H1 (cell line): ENCODE data around the gene OLFML2A. TPM values are rescaled to one million over a fixed set of nuclear protein-coding genes. Genes with fewer than 3 reads are reported as not detected.

ENCODE experiments used
- CTCF ChIA-PET: fragments of 300-600 bp; sonication (Branson Sonifier 250); formaldehyde crosslinking; loops from one replicate; lab custom pipeline; 2021; ENCODE audit not compliant: partially characterized antibody; lab: Charles Lee
- POLR2A ChIA-PET: fragments of 300-600 bp; sonication (Branson Sonifier 250); formaldehyde crosslinking; loops from one replicate; lab custom pipeline; 2021; ENCODE audit warnings: inconsistent platforms; ENCODE audit not compliant: partially characterized antibody; lab: Charles Lee
- DNase-seq, 2 experiments: peaks; one replicate each; pipeline versions ENCODE4 v3.0.0 to v3.0.0-alpha.2; 2010 to 2022; ENCODE audit warnings: low spot score in 2 of 2, low read depth in 1 of 2, mixed read lengths in 1 of 2
- FAIRE-seq: peaks from 2 replicates; lab custom pipeline; 2011; peaks lifted over from hg19 to GRCh38; lab: Jason Lieb, UNC
- H2AFZ ChIP-seq: 2 replicates; pipeline ENCODE4 v1.8.1; 2012; ENCODE audit warnings: low read length, inconsistent platforms
- H2AK5ac ChIP-seq: 2 replicates; pipeline ENCODE4 v1.6.1; 2013; ENCODE audit warnings: low read depth, low read length
- H2BK120ac ChIP-seq: replicated peaks from 2 replicates; pipeline ENCODE3; 2013; ENCODE audit warnings: low read depth, low read length, inconsistent platforms
- H2BK12ac ChIP-seq: 2 replicates; pipeline ENCODE4 v1.6.1; 2013; ENCODE audit warnings: low read depth, low read length
- H2BK15ac ChIP-seq: 2 replicates; pipeline ENCODE4 v1.6.1; 2013; ENCODE audit warnings: low read length
- H2BK20ac ChIP-seq: 2 replicates; pipeline ENCODE4 v1.6.1; 2013; ENCODE audit warnings: low read length
- H2BK5ac ChIP-seq: 2 replicates; pipeline ENCODE4 v1.6.1; 2013; ENCODE audit warnings: low read depth, low read length
- H3K14ac ChIP-seq: 2 replicates; pipeline ENCODE4 v1.6.1; 2013; ENCODE audit warnings: inconsistent platforms; ENCODE audit not compliant: insufficient read length
- H3K18ac ChIP-seq: 2 replicates; pipeline ENCODE4 v1.6.1; 2013; ENCODE audit warnings: low read length; ENCODE audit errors: extremely low read depth
- H3K23ac ChIP-seq: 2 replicates; pipeline ENCODE4 v1.6.1; 2013; ENCODE audit warnings: inconsistent platforms; ENCODE audit not compliant: insufficient read length
- H3K23me2 ChIP-seq: 2 replicates; pipeline ENCODE4 v1.6.1; 2013; ENCODE audit warnings: low read depth, low read length
- H3K27ac ChIP-seq: 2 replicates; pipeline ENCODE4 v1.6.1; 2011; ENCODE audit warnings: low read depth, low read length, inconsistent platforms
- H3K27me3 ChIP-seq, 4 experiments: replicated peaks in 1 of 4; 1 replicate in 1 of 4; 2 replicates in 3 of 4; pipeline versions ENCODE4 v1.6.1 to v1.8.1; 2011 to 2013; ENCODE audit warnings: low read length in 3 of 4, mild to moderate bottlenecking in 3 of 4, inconsistent platforms in 2 of 4, mixed read lengths in 2 of 4, moderate library complexity in 1 of 4; ENCODE audit not compliant: control insufficient read depth in 3 of 4, insufficient read depth in 3 of 4; ENCODE audit errors: extremely low read depth in 1 of 4
- H3K36me3 ChIP-seq, 4 experiments: 2 replicates each; pipeline versions ENCODE4 v1.6.1 to v1.8.1; 2011 to 2013; ENCODE audit warnings: mild to moderate bottlenecking in 4 of 4, low read length in 3 of 4, moderate library complexity in 2 of 4, control low read depth in 1 of 4, inconsistent platforms in 1 of 4; ENCODE audit not compliant: insufficient read depth in 4 of 4, control insufficient read depth in 2 of 4
- H3K4ac ChIP-seq: replicated peaks from 2 replicates; pipeline ENCODE3; 2013; ENCODE audit warnings: low read length, low read depth, mixed read lengths, inconsistent platforms; ENCODE audit not compliant: insufficient read length
- H3K4me1 ChIP-seq, 4 experiments: replicated peaks in 1 of 4; 1 replicate in 1 of 4; 2 replicates in 3 of 4; pipeline versions ENCODE4 v1.6.1 to v1.8.1; 2011 to 2013; ENCODE audit warnings: low read length in 3 of 4, inconsistent platforms in 2 of 4, mixed read lengths in 1 of 4; ENCODE audit not compliant: insufficient read depth in 4 of 4, control insufficient read depth in 3 of 4
- H3K4me2 ChIP-seq, 2 experiments: 2 replicates each; pipeline versions ENCODE4 v1.6.1 to v1.8.1; 2011 to 2013; ENCODE audit warnings: low read depth in 2 of 2, low read length in 2 of 2, control low read depth in 1 of 2, inconsistent platforms in 1 of 2, mild to moderate bottlenecking in 1 of 2; ENCODE audit not compliant: insufficient read depth in 1 of 2
- H3K4me3 ChIP-seq, 4 experiments: fragments of 200-600, 300-600 bp in 1 of 4; sonication (generic), shearing (Covaris generic), sonication (Bioruptor Twin) in 1 of 4; 2 replicates each; pipeline versions ENCODE4 v1.5.1 to v1.8.1; 2011 to 2016; ENCODE audit warnings: low read length in 4 of 4, low read depth in 3 of 4, control low read depth in 2 of 4, inconsistent platforms in 2 of 4, mild to moderate bottlenecking in 2 of 4, mixed read lengths in 1 of 4, moderate library complexity in 1 of 4; ENCODE audit not compliant: insufficient read depth in 2 of 4; ENCODE audit errors: extremely low read depth in 1 of 4
- H3K56ac ChIP-seq: replicated peaks from 2 replicates; pipeline ENCODE3; 2013; ENCODE audit warnings: low read depth, mild to moderate bottlenecking, mixed read lengths, low read length, inconsistent platforms; ENCODE audit not compliant: insufficient read length
- H3K79me1 ChIP-seq: 2 replicates; pipeline ENCODE4 v1.6.1; 2013; ENCODE audit warnings: low read depth, low read length, control low read depth
- H3K79me2 ChIP-seq, 2 experiments: 2 replicates each; pipeline versions ENCODE4 v1.6.1 to v1.8.1; 2012 to 2013; ENCODE audit warnings: low read length in 2 of 2, mild to moderate bottlenecking in 2 of 2, inconsistent platforms in 1 of 2; ENCODE audit not compliant: insufficient read depth in 2 of 2, control insufficient read depth in 1 of 2
- H3K9ac ChIP-seq, 4 experiments: replicated peaks in 1 of 4; 1 replicate in 1 of 4; 2 replicates in 3 of 4; pipeline versions ENCODE4 v1.6.1 to v1.8.1; 2011 to 2013; ENCODE audit warnings: low read depth in 3 of 4, low read length in 3 of 4, control low read depth in 2 of 4, mild to moderate bottlenecking in 2 of 4, moderate library complexity in 2 of 4, inconsistent platforms in 1 of 4; ENCODE audit errors: extremely low read depth in 1 of 4
- H3K9me3 ChIP-seq, 2 experiments: 2 replicates each; pipeline versions ENCODE4 v1.6.1 to v1.8.1; 2012 to 2013; ENCODE audit warnings: mild to moderate bottlenecking in 2 of 2, moderate library complexity in 2 of 2, control low read depth in 1 of 2, inconsistent platforms in 1 of 2, low read depth in 1 of 2, low read length in 1 of 2, mixed read lengths in 1 of 2; ENCODE audit not compliant: insufficient read depth in 2 of 2
- H4K20me1 ChIP-seq, 2 experiments: replicated peaks in 1 of 2; 2 replicates each; pipeline versions ENCODE3 to v1.8.1; 2011 to 2013; ENCODE audit warnings: inconsistent platforms in 2 of 2, low read length in 2 of 2, mild to moderate bottlenecking in 1 of 2; ENCODE audit not compliant: insufficient read depth in 2 of 2, control insufficient read depth in 1 of 2
- H4K5ac ChIP-seq: 2 replicates; pipeline ENCODE4 v1.6.1; 2013; ENCODE audit warnings: low read length, low read depth, mixed read lengths, inconsistent platforms; ENCODE audit not compliant: insufficient read length
- H4K8ac ChIP-seq: 2 replicates; pipeline ENCODE4 v1.8.0; 2013; ENCODE audit warnings: mild to moderate bottlenecking, moderate library complexity, low read length, inconsistent platforms; ENCODE audit not compliant: insufficient read depth; ENCODE audit errors: extremely low read depth
- H4K91ac ChIP-seq: replicated peaks from 2 replicates; pipeline ENCODE3; 2013; ENCODE audit warnings: low read length, mixed read lengths, inconsistent platforms; ENCODE audit not compliant: insufficient read length
- KDM1A ChIP-seq: fragments of 200-600, 300-600 bp; sonication (generic); IDR thresholded peaks from 2 replicates; pipeline ENCODE4 v1.7.1; 2016; ENCODE audit warnings: mild to moderate bottlenecking, low read length, borderline replicate concordance
- TEAD4 ChIP-seq: IDR thresholded peaks from 2 replicates; pipeline ENCODE4 v1.6.1; 2012; ENCODE audit warnings: low read depth, low read length, inconsistent platforms, mixed read lengths
- whole genome bisulfite sequencing, 2 experiments: shearing (Covaris generic) in 1 of 2; methylation state at CpG; one replicate each; pipeline versions ENCODE4 v1.1.6 to v1.1.7; 2013 to 2015; ENCODE audit warnings: low lambda C conversion rate in 2 of 2, mixed read lengths in 2 of 2, inconsistent platforms in 1 of 2, low coverage in 1 of 2, missing lambda C conversion rate in 1 of 2; ENCODE audit not compliant: insufficient replicate concordance in 2 of 2, insufficient coverage in 1 of 2, insufficient read length in 1 of 2; ENCODE audit errors: extremely low coverage in 1 of 2, missing lambda C conversion rate in 1 of 2; 5-methylcytosine and 5-hydroxymethylcytosine counted together
- polyA plus RNA-seq, 7 experiments: library from polyadenylated mRNA; depleted of rRNA in 3 of 7; stranded (reverse) in 5 of 7; unstranded in 2 of 7; fragments of >200 nt in 5 of 7; fragments of 200-250 nt in 2 of 7; gene quantifications; 1 replicate in 5 of 7; 2 replicates in 1 of 7; 4 replicates in 1 of 7; pipeline versions ENCODE4 v1.2.1 to v1.2.3, GENCODE V29; 2011 to 2013; ENCODE audit warnings: missing spikeins in 2 of 7, mixed read lengths in 2 of 7
- total RNA-seq: library from RNA; stranded (reverse); fragmentation: NEBNext Ultra II Directional; extraction: Animal tissue kit (Norgen Biotek cat#: 25700); gene quantifications from 2 replicates; pipeline ENCODE4 v1.2.1, GENCODE V29; 2021

OLFML2A gene
- total and polyA plus RNA-seq, 2 of the 8 experiments (the other 6 are each of a cell fraction or from before 2014, with no cell fraction given) = 7.8 to 11.5 TPM

DNA sequence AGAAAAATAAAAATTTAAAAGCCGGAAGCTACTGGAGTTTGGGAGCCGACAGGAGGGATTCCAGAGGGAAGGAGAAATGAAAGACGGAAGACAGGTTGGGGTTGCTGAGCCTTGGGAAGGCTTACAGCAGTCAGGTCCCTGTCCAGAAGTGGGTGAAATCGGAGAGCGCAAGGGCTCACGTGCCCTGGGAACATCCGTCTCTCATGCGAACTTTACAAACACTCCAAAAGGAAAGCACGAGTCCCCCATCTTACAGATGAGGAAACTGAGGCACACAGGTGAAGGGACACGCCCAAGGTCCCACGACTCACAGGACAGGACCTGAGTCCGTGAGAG is 347 bp upstream of the OLFML2A start:
- no peaks in the 10 kb centered on the region for H4K20me1 ChIP-seq
- CTCF ChIA-PET = interaction anchor here (0.6 to 17.6 kb wide), 13 partner anchors 11 to 221 kb away, joined by 3 to 1300 read pairs (median 5); partner anchors contain the start of genes ARPC5L, RPL35 and WDR38
- peak in 1 of 2 experiments; percentile 50 for DNase-seq
- H2BK15ac ChIP-seq = peak overlapping the region; percentile 24; the same call in 1 of the 2 replicates
- no peak overlapping the region for H4K91ac ChIP-seq
- peak overlapping the region in 1 of 4 experiments; percentile 50; a peak in 1 of 7 replicates for H3K9ac ChIP-seq
- H4K8ac ChIP-seq = no peak overlapping the region; the same call in 1 of the 2 replicates
- peak overlapping the region; percentile 80; the same call in 1 of the 2 replicates for H2BK12ac ChIP-seq
- H3K4me1 ChIP-seq = peaks cover 12 to 22% (median 17%) of the 10 kb centered on the region in 4 experiments
- peak overlapping the region; percentile 65 to 76 for H3K4me2 ChIP-seq
- peak overlapping the region; percentile 29 to 73 (median 52) for H3K4me3 ChIP-seq
- H3K56ac ChIP-seq = no peak overlapping the region
- H2BK120ac ChIP-seq = no peak overlapping the region
- no peak overlapping the region for H4K5ac ChIP-seq
- H2BK20ac ChIP-seq = peak overlapping the region; percentile 67; the same call in 1 of the 2 replicates
- peaks cover 0 to 10% (median 6%) of the 10 kb centered on the region in 4 experiments; a peak in 6 of 7 replicates for H3K27me3 ChIP-seq
- peak overlapping the region; percentile 97 for H3K18ac ChIP-seq
- peak overlapping the region; percentile 94; the same call in 1 of the 2 replicates for H2AFZ ChIP-seq
- no peaks in the 10 kb centered on the region for H3K36me3 ChIP-seq
- no peak overlapping the region for H3K27ac ChIP-seq
- H3K79me2 ChIP-seq = no peaks in the 10 kb centered on the region
- FAIRE-seq = no peak
- no peak overlapping the region for H3K23ac ChIP-seq
- peak overlapping the region; percentile 77; the same call in 1 of the 2 replicates for H2BK5ac ChIP-seq
- H3K9me3 ChIP-seq = no peaks in the 10 kb centered on the region
- H3K14ac ChIP-seq = no peak overlapping the region
- H3K79me1 ChIP-seq = no peaks in the 10 kb centered on the region
- no peak overlapping the region for H3K4ac ChIP-seq
- WGBS, 2 experiments = 33% methylated on average over 11 of the region's 12 CpGs; no CpG with 5 or more reads in 1 of the 2 experiments
- TF ChIP-seq TEAD4 (no peak), KDM1A (peak; percentile 24; the same call in 1 of the 2 replicates)
- no peak overlapping the region for H2AK5ac ChIP-seq
- POLR2A ChIA-PET = interaction anchor here (1.2 to 13.5 kb wide), 5 partner anchors 12 to 79 kb away, joined by 3 to 396 read pairs (median 4); partner anchors contain the start of genes ARPC5L, RPL35 and WDR38
- H3K23me2 ChIP-seq = peaks cover 6% of the 10 kb centered on the region; the same call in 1 of the 2 replicates
